ENCODE results near the gene RARG. TPM values are rescaled to one million over a fixed set of nuclear protein-coding genes. Genes with fewer than 3 reads are reported as not detected.
A peak's percentile ranks its signal among the peaks of the same experiment; 100 is the strongest.

RARG gene
- total RNA-seq, 2 donors from 2014 or later = 9.2 to 11.7 TPM

DNA sequence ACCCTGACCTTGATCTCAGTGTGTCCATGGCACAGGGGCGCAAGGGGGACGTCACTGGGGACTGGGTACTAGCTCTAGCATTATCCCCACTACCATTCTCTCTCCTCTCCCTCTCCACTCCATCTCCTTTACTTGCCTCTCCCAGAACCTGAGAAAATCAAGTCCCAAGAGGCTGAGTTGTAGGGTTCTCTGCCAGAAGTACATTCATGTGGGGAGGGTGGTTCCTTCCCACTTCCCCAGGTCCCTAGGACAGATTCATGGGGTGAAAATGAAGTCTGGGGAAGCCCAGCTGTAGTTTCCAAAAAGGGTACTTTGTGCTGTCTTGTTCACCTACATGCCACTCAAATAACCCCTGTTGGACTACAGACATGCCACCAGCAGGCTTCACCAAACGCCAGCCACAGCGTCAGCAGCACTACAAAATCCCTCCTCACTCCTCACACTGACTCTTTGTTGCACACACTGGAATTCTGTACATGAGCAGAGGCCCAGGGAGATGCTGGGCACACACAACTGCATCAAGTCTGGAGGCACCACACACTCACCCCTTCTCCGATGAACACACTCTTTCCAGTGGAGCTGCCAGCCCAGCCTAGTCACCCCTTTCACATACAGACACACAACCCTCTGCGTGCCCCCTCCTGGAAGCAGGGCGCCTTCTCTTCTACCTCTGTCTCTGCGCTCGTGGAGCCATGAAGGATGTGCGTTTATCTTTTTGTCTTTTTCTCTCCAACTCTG lies 6.9 kb downstream of the RARG start:
- Histone ChIP-seq H3K27me3 (no peaks in the 10 kb centered on the region), H3K9me3 (no peaks in the 10 kb centered on the region), H3K4me3 (no peak overlapping the region), H3K4me1 (peaks cover 26% of the 10 kb centered on the region), H3K36me3 (replicated peaks in 1 of 2; ENCODE audit: insufficient read depth in 1 of 2, low read depth in 2 of 2) (no peaks in the 10 kb centered on the region), H3K27ac (peak overlapping the region in 1 of 4 donors; percentile 100)
- no peak for TF ChIP-seq POLR2A (IDR thresholded peaks at IDR 0.05)
- TF ChIP-seq, protein P1, sequence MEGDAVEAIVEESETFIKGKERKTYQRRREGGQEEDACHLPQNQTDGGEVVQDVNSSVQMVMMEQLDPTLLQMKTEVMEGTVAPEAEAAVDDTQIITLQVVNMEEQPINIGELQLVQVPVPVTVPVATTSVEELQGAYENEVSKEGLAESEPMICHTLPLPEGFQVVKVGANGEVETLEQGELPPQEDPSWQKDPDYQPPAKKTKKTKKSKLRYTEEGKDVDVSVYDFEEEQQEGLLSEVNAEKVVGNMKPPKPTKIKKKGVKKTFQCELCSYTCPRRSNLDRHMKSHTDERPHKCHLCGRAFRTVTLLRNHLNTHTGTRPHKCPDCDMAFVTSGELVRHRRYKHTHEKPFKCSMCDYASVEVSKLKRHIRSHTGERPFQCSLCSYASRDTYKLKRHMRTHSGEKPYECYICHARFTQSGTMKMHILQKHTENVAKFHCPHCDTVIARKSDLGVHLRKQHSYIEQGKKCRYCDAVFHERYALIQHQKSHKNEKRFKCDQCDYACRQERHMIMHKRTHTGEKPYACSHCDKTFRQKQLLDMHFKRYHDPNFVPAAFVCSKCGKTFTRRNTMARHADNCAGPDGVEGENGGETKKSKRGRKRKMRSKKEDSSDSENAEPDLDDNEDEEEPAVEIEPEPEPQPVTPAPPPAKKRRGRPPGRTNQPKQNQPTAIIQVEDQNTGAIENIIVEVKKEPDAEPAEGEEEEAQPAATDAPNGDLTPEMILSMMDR (IDR thresholded peaks at IDR 0.05) = no peak
- DNase-seq = no peak
- ATAC-seq = no peak
- 76% methylated on average over 10 of the region's 10 CpGs for WGBS, 2 donors
- intact Hi-C loops (cut with DNase I) = no loop called here

GRCh38 chr12:53224061-53224896 lies 7.7 kb downstream of the RARG start:
- 66 to 72% methylated on average over 11 of the region's 11 CpGs for WGBS, 2 donors
- Histone ChIP-seq H3K27me3 (no peaks in the 10 kb centered on the region), H3K4me3 (no peak overlapping the region), H3K36me3 (replicated peaks in 1 of 2; ENCODE audit: insufficient read depth in 1 of 2, low read depth in 2 of 2) (no peaks in the 10 kb centered on the region), H3K4me1 (peaks cover 31% of the 10 kb centered on the region), H3K9me3 (no peaks in the 10 kb centered on the region), H3K27ac (peak overlapping the region in 2 of 4 donors; percentile 98 to 100)
- intact Hi-C loops (cut with DNase I) = no loop called here
- ATAC-seq = no peak
- DNase-seq = peak in 2 of 4 donors; percentile 28
- TF ChIP-seq, protein P1 (IDR thresholded peaks at IDR 0.05) = peak in 1 of 7 experiments; percentile 8
- TF ChIP-seq POLR2A (IDR thresholded peaks at IDR 0.05) = no peak

GRCh38 chr12:53223389-53224060 lies 8.5 kb downstream of the RARG start:
- ATAC-seq (no peak), DNase-seq (peak in 2 of 4 donors; percentile 31 to 34)
- no peaks in the 10 kb centered on the region for H3K36me3 ChIP-seq (replicated peaks in 1 of 2; ENCODE audit: insufficient read depth in 1 of 2, low read depth in 2 of 2)
- intact Hi-C loops (cut with DNase I) = no loop called here
- no peak overlapping the region for H3K4me3 ChIP-seq
- 28 to 48% methylated on average over 15 to 16 of the region's 16 CpGs for WGBS, 2 donors
- H3K27me3 ChIP-seq = no peaks in the 10 kb centered on the region
- TF ChIP-seq, protein P1 (IDR thresholded peaks at IDR 0.05) = no peak
- no peak for TF ChIP-seq POLR2A (IDR thresholded peaks at IDR 0.05)
- peaks cover 38% of the 10 kb centered on the region for H3K4me1 ChIP-seq
- no peaks in the 10 kb centered on the region for H3K9me3 ChIP-seq
- peak overlapping the region in 3 of 4 donors; percentile 94 to 100 (median 98) for H3K27ac ChIP-seq

DNA sequence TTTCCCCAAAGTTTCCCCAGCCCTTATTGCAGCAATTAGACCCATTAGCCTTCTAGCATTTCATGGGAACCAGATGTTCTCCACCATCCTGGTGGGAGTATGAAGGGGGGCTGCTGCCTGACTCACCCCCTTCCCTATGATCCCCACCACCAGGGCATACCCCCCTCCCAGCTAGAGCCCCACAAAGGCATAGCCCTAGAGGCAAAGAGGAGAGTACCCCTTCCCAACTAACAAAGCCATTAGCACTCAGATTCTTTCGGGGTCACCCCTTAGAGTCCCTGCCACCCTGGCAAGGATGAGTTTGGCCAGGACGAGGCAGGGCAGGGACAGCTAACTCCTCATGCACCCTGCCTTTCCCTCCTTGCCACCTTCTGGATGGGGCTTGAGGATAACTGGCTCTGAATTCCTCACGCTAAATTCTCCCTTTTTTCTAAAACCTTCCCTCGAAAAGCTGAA lies 9.2 kb downstream of the RARG start:
- DNase-seq = no peak
- TF ChIP-seq POLR2A (IDR thresholded peaks at IDR 0.05) = no peak
- TF ChIP-seq, protein P1 (IDR thresholded peaks at IDR 0.05) = no peak
- Histone ChIP-seq H3K9me3 (no peaks in the 10 kb centered on the region), H3K27me3 (no peaks in the 10 kb centered on the region), H3K27ac (peak overlapping the region in 3 of 4 donors; percentile 94 to 100 (median 98)), H3K4me1 (peaks cover 45% of the 10 kb centered on the region), H3K36me3 (replicated peaks in 1 of 2; ENCODE audit: insufficient read depth in 1 of 2, low read depth in 2 of 2) (no peaks in the 10 kb centered on the region), H3K4me3 (no peak overlapping the region)
- no peak for ATAC-seq
- intact Hi-C loops (cut with DNase I) = no loop called here
- WGBS, 2 donors = 66 to 69% methylated on average over 4 of the region's 4 CpGs
